Hematopoietic multipotent progenitor cell treated with erythropoietin and hydrocortisone succinate and interleukin-3 and kit ligand, for 17 days (in vitro differentiated cells): Measurements from ENCODE around the gene SWT1.

Experiments
- DNase-seq: peaks from one replicate; pipeline ENCODE4 v3.0.0-alpha.2; 2015; ENCODE audit warnings: low spot score

SWT1 gene

DNA sequence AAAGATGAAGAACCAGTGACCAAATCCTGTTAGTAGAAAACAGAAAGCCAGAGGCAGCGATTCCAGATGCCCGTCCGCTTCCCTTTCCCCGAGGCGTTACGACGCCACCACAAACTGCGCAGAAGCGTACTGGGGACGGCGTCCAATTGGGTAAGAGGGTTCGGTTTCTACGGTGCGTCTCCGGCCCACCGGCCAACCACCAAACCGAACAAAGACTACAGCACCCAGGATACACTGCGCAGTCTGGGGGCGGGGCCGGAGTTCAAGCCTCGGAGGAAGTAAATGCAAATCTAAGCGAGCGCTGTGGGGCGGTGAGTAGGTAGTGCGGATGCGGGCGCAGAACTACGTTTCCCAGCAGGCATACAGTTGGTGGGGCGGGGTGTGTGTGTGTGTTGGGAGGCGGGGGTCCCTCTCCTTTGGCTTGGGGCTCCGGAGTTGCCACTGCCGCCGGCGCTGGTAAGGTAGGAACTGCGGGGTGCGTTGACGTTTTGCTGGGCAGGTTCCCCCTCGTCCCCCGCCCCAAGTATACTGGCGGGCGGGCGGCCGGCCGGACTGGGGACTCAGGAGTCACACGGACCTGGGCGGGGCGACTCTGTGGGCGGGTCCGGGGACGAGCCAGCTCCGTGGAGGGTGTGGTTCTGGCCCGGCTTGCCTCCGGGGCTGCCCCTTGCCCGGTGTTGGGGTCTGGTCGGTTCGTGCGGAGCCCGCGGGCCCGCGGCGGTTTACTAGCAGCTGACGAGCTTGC is at the start of gene SWT1, which contains the start of gene TRMT1L:
Gene SWT1 (plus strand): TSS at position 314 of the 745 bp plus-strand sequence. CDS start 3,675 bp downstream, outside the sequence.
Gene TRMT1L (minus strand): TSS at position 100 of the 745 bp plus-strand sequence. CDS start 241 bp downstream, outside the sequence.
- DNase-seq, result peak; percentile 98

DNA sequence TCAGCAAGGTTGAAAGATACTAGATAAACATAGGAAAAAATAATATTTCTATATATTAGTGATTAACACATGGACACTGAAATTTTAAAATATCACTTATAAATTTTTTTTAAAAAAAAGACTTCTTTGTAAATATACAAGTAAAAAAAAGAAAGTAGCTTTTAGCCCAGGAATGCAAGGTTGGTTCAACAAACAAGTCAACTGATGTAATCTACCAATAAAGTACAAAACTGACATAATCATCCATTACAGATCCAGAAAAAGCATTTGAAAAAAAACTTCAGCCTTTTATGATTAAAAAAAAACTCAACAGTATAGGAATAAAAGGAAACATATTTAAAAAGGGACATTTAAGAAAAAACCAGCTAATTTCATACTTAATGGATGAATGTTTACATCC is 48.6 kb upstream of the SWT1 start:
- DNase-seq, result no peak

GRCh38 chr1:185110145-185110544 is 46.8 kb upstream of the SWT1 start:
- DNase-seq, result no peak

- no peak for DNase-seq
Measured at GRCh38 chr1:185111873-185112272, 45.1 kb upstream of the SWT1 start.

DNA sequence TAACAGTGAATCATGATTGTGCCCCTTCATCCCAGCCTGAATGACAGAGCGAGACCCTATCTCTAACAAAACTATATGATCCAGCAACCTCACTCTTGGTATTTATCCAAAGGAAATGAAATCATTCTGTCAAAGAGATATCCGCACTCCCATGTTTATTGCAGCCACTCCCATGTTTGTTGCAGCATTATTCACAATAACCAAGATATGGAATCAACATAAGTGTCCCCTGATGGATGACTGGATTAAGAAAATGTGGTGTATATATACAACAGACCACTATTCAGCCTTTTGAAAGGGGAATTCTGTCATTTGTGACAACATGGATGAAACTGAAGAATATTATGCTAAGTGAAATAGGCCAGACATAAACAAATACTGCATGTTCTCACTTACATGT is 44.6 kb upstream of the SWT1 start:
- no peak for DNase-seq

GRCh38 chr1:185129708-185130107 is 27.3 kb upstream of the SWT1 start:
- DNase-seq, result no peak

DNA sequence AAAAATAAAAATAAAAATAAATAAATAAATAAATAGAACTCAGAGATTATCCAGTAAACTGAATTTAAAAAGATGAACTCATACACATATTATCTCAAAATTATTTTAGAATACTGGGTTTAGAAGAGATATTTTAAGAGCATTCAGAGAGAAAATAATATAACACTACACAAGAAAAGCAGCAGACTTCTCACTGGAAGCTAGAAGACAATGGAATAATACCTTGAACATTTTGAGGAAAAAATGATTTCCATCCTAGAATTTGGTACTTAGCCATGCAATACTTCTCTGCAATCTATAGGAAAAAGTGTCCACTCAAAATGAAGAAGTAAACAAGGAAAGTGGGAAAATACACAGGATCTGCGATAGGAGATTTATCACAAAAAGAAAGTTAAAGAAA is 24.4 kb upstream of the SWT1 start:
- no peak for DNase-seq

- DNase-seq, result no peak
Measured at GRCh38 chr1:185137896-185138545, 18.9 kb upstream of the SWT1 start.

GRCh38 chr1:185139246-185139645 is 17.7 kb upstream of the SWT1 start:
- DNase-seq, result no peak

GRCh38 chr1:185144233-185144632 is 12.7 kb upstream of the SWT1 start:
- DNase-seq, result no peak

GRCh38 chr1:185151215-185151614 is 5.8 kb upstream of the SWT1 start:
- peak; percentile 64 for DNase-seq

DNA sequence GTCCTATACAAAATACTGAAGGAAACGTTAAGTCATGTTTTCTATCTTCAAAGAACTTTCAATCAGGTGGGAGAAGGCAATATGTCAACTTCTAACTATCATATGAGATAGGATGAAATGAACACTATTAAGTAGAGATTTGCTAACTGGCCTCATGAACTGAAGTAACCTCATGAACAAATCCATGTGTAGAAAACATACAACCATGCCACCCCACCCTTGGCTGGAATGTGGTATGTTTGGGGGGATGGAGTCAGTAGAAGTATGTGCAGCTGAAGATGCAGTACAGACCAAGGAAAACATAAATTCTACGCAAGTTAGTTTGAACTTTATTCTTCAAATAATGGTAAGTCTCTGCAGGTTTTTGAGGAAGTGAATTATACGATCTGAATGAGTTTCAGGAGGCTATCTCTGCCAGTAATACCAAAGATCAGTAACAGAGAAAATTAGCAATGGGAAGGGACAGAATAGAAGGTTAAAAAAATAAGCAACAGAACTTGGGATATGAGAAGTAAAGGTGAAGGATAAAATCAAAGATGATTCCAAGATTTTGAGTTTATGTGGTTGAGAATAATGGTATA is 4.7 kb upstream of the SWT1 start:
- DNase-seq, result no peak

DNA sequence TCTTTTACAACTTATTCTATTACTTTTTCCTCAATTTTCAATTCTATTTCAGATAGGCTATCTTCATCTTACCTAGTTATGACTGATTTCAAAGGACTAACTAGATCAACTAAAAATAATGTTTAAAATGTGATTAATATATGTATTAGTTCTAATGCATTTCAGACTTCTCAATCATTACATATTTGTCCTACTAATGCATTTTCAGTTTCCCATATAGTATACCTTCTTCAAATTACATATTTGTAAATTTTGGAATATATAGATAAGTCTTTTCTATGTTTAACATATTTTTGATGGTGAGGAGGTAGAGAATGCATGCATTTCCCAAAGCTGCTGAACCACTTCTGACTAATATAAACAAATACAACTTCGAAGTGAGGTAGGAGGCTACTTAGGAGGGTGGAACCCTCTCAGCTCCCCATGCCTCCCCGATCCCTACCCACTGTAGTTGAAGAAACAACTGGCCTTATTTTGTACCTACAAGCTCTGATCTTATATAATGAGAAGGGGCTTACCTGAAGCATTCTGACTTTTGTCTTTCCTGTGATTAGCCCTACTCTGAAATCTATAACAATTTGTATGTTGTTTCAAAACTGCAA is 2.0 kb upstream of the SWT1 start:
- peak; percentile 70 for DNase-seq

- DNase-seq, result peak; percentile 70
Measured at GRCh38 chr1:185155600-185156287, 1.2 kb upstream of the SWT1 start.

DNA sequence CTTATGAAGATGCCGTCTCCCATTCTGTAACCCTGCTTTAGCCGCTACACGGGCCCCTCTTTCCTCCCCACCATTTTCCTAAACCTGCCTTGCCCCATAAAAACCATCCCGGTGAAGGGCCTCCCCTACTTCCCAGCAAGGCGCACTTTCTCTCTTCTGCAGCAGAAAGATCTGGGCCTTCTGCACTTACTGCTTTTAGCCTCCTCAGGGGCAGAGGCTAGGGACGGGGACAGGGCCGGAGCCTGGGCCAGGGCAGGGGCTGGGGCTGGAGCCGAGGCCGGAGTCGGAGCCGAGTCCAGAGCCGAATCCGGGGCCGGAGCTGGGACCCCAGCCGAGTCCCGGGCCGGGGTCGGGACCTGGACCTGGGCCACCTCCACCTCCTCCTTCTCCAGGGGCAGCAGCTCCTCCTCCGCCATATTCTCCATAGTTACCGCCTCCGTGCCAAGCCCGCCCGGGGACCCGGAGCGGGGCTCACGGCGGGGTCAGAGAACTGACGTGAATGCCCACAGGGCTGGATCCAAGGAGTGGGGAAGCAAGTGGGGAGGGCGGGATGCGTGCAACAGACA is 596 bp upstream of the SWT1 start:
- DNase-seq, result peak; percentile 67

GRCh38 chr1:185157599-185158412 is 839 bp downstream of the SWT1 start:
- DNase-seq, result peak; percentile 64

DNA sequence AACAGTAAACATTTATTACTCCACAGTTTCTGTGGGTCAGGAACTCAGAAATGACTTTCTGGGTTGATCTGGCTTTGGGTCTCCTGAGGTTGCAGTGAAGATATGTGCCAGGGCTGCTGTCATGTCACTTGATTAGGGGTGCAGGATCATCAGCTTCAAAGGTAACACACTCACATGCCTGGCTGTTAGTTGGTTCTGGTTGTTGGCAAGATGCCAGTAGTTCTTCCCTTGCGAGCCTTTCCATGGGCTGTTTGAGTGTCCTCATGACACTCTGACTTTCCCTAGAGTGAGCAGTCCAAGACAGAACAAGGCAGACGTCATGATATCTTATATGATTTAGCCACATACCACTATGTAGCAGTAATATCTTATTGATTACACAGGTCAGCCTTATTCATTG is 1.8 kb downstream of the SWT1 start:
- DNase-seq, result peak; percentile 74

GRCh38 chr1:185159966-185160365 is 3.0 kb downstream of the SWT1 start:
- DNase-seq, result no peak

GRCh38 chr1:185162491-185162890 is 5.5 kb downstream of the SWT1 start:
- DNase-seq, result no peak

GRCh38 chr1:185166106-185166505 is 9.1 kb downstream of the SWT1 start:
- peak; percentile 60 for DNase-seq

DNA sequence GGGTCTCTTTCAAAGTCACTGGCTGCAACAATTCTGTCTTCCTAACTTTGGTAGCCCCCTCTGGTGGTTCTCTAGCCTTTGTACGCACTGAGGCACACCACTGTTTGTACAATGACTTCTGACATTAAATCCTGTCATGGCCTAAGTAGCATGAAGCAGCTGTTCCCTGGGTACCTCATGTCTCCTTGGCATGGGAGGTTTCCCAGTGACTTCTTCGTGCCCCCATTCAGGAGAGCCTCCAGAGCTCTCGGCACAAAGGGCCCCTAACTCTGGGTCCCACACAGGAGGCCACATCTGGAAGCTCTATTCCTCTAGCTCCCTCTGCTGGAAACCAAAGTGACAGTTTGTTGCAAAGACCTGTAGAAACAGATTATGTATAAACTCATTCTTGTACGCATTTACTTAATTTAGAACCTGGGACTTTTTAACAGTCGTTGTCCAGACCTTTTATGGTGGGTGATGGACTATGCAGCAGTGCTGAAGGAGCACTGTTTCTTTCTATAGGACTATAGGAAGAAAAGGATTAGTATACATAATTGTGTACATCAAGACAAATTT is 13.4 kb downstream of the SWT1 start:
- DNase-seq, result peak; percentile 87
